ENCODE data around the gene MRC1. TPM values are rescaled to one million over a fixed set of nuclear protein-coding genes. Genes with fewer than 3 reads are reported as not detected.

The MRC1 gene
- total RNA-seq, 2 donors from 2014 or later, result 0.09 TPM; not detected in 1

DNA sequence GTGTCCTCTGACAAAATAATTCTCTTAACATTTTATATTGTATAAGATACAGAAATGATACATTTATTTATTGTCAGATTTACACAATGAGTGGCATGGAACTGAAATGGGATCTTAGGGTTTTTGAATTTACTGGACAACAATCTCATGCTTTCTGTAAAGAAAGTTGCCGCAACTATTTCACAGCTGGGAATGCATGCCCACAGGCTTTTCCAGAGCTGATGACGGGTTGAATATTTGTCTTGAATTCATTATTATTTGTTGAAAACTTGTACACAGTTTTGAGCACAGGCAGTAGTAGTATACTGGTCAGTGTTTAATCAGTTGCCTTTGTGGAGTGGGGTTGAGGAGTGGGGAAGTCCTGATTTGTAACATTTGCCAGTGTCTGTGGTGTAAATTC, 20.5 kb upstream of the MRC1 start:
- peaks cover 12% of the 10 kb centered on the region for H3K4me1 ChIP-seq (ENCODE audit: control insufficient read depth, insufficient read depth, low read length)
- 96 to 100% methylated on average over 1 to 2 of the region's 2 CpGs for WGBS, 2 experiments (ENCODE audit: insufficient coverage in 1 of 2, insufficient read length in 1 of 2)
- no peak overlapping the region for H3K4me3 ChIP-seq (ENCODE audit: low read length)
- DNase-seq, result no peak
- Mint-ChIP-seq H3K27ac (no peak overlapping the region), H3K4me3 (no peak overlapping the region), H3K36me3 (ENCODE audit: low read depth) (no peaks in the 10 kb centered on the region), H3K9me3 (no peaks in the 10 kb centered on the region), H3K4me1 (peaks cover 28% of the 10 kb centered on the region), H3K27me3 (ENCODE audit: insufficient read depth) (no peaks in the 10 kb centered on the region)
- TF ChIP-seq, protein P1, sequence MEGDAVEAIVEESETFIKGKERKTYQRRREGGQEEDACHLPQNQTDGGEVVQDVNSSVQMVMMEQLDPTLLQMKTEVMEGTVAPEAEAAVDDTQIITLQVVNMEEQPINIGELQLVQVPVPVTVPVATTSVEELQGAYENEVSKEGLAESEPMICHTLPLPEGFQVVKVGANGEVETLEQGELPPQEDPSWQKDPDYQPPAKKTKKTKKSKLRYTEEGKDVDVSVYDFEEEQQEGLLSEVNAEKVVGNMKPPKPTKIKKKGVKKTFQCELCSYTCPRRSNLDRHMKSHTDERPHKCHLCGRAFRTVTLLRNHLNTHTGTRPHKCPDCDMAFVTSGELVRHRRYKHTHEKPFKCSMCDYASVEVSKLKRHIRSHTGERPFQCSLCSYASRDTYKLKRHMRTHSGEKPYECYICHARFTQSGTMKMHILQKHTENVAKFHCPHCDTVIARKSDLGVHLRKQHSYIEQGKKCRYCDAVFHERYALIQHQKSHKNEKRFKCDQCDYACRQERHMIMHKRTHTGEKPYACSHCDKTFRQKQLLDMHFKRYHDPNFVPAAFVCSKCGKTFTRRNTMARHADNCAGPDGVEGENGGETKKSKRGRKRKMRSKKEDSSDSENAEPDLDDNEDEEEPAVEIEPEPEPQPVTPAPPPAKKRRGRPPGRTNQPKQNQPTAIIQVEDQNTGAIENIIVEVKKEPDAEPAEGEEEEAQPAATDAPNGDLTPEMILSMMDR (conservative IDR thresholded peaks at IDR 0.05), result no peak
- H3K27me3 ChIP-seq (ENCODE audit: control insufficient read depth, insufficient read depth, low read length, poor library complexity, severe bottlenecking), result no peaks in the 10 kb centered on the region
- H3K9me3 ChIP-seq (ENCODE audit: control insufficient read depth, low read length), result no peaks in the 10 kb centered on the region
- no peak overlapping the region for H3K9ac ChIP-seq (ENCODE audit: extremely low read depth, low read length, poor library complexity, severe bottlenecking)
- H3K27ac ChIP-seq (ENCODE audit: low read depth, low read length), result no peak overlapping the region
- H3K36me3 ChIP-seq (ENCODE audit: control insufficient read depth, insufficient read depth, low read length), result no peaks in the 10 kb centered on the region

DNA sequence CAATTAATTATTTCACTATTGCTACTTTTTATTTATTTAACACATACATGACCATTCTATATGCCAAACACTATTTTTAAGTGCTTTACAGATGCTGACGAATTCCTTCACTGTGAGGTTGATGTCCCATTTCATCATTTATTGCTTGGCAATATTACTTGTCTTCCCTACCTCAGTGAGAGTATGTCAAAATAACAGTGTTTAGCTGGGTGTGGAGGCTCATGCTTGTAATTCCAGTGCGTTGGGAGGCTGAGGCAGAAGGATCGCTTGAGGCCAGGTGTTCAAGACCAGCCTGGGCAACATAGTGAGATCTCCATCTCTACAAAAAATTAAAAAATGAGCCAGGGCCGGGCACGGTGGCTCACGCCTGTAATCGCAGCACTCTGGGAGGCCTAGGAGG, 19.8 kb upstream of the MRC1 start:
- Histone ChIP-seq H3K9ac (ENCODE audit: extremely low read depth, low read length, poor library complexity, severe bottlenecking) (no peak overlapping the region), H3K9me3 (ENCODE audit: control insufficient read depth, low read length) (no peaks in the 10 kb centered on the region), H3K27me3 (ENCODE audit: control insufficient read depth, insufficient read depth, low read length, poor library complexity, severe bottlenecking) (no peaks in the 10 kb centered on the region), H3K4me3 (ENCODE audit: low read length) (no peak overlapping the region), H3K27ac (ENCODE audit: low read depth, low read length) (no peak overlapping the region), H3K36me3 (ENCODE audit: control insufficient read depth, insufficient read depth, low read length) (no peaks in the 10 kb centered on the region), H3K4me1 (ENCODE audit: control insufficient read depth, insufficient read depth, low read length) (peaks cover 12% of the 10 kb centered on the region)
- 95 to 97% methylated on average over 4 to 7 of the region's 7 CpGs for WGBS, 2 experiments (ENCODE audit: insufficient coverage in 1 of 2, insufficient read length in 1 of 2)
- no peak for DNase-seq
- H3K4me1 Mint-ChIP-seq, result peaks cover 32% of the 10 kb centered on the region
- H3K27me3 Mint-ChIP-seq (ENCODE audit: insufficient read depth), result no peaks in the 10 kb centered on the region
- H3K4me3 Mint-ChIP-seq, result no peak overlapping the region
- no peaks in the 10 kb centered on the region for H3K9me3 Mint-ChIP-seq
- no peaks in the 10 kb centered on the region for H3K36me3 Mint-ChIP-seq (ENCODE audit: low read depth)
- H3K27ac Mint-ChIP-seq, result no peak overlapping the region
- TF ChIP-seq, protein P1 (conservative IDR thresholded peaks at IDR 0.05), result no peak

DNA sequence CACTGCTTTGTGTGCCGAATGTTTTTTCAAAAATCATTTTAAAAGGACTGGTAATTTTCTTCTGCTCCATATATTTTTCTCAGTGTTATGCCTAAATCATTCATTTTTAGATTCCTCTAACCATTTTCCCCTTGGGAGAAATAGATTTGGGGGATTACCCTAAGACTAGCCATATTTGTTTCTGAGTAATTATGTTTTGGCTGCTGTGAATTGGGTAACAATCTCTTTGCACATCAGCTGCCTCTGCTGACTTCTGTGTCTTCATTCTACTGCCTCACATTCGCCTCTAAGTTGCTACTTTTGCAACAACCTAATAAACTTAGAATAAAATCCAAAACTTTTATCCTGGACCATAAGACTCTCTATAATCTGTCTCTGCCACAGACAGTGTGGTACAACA, 18.5 kb upstream of the MRC1 start:
- Mint-ChIP-seq H3K9me3 (peaks cover 6% of the 10 kb centered on the region), H3K27me3 (ENCODE audit: insufficient read depth) (no peaks in the 10 kb centered on the region), H3K4me3 (no peak overlapping the region), H3K27ac (no peak overlapping the region), H3K36me3 (ENCODE audit: low read depth) (no peaks in the 10 kb centered on the region), H3K4me1 (peaks cover 39% of the 10 kb centered on the region)
- no peak overlapping the region for H3K4me3 ChIP-seq (ENCODE audit: low read length)
- H3K9me3 ChIP-seq (ENCODE audit: control insufficient read depth, low read length), result no peaks in the 10 kb centered on the region
- WGBS, 2 experiments (ENCODE audit: insufficient coverage in 1 of 2, insufficient read length in 1 of 2), result 92 to 100% methylated on average over 1 to 2 of the region's 2 CpGs
- H3K9ac ChIP-seq (ENCODE audit: extremely low read depth, low read length, poor library complexity, severe bottlenecking), result no peak overlapping the region
- DNase-seq, result no peak
- H3K4me1 ChIP-seq (ENCODE audit: control insufficient read depth, insufficient read depth, low read length), result peaks cover 12% of the 10 kb centered on the region
- H3K27ac ChIP-seq (ENCODE audit: low read depth, low read length), result no peak overlapping the region
- H3K27me3 ChIP-seq (ENCODE audit: control insufficient read depth, insufficient read depth, low read length, poor library complexity, severe bottlenecking), result no peaks in the 10 kb centered on the region
- TF ChIP-seq, protein P1 (conservative IDR thresholded peaks at IDR 0.05), result no peak
- H3K36me3 ChIP-seq (ENCODE audit: control insufficient read depth, insufficient read depth, low read length), result no peaks in the 10 kb centered on the region

All from endodermal cell (in vitro differentiated cells).